Measurements from ENCODE around the gene RNF212.

DNA sequence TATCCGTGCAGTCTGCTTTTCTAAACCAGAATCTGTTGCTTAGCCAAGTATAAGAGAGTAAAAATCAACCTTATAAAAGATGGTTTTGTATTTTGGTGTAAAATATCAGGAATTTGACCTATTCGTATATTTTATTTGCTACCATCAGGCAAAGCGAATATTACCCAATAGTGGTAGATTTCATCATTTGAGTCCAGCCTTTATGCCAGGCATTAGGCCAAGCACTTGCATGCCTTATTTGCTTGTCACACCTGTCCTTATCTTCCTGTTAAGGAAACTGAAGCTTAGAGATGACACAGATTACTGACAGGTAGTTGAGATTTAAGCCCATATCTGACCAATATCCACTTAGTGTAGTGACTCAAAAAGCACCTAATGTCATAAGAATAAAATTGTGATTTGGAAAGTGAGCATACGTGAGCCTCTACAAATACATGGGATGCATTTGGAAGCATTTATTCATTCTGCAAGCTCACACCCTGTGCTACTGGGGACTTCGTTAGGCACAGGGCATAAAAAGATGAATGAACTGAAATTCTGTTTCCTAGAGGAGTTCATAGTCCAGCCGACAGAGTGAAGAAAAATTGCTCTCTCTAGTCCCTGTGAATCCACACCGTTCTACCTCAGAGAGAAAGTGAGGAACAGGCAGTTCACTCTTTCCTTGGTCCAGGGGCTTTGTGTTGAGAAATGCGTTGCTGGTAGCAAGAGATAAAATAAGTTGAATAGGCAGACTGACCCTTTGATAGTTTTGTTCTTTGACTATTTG lies 2.3 kb upstream of the RNF212 start:
- TF ChIP-seq, protein P1, sequence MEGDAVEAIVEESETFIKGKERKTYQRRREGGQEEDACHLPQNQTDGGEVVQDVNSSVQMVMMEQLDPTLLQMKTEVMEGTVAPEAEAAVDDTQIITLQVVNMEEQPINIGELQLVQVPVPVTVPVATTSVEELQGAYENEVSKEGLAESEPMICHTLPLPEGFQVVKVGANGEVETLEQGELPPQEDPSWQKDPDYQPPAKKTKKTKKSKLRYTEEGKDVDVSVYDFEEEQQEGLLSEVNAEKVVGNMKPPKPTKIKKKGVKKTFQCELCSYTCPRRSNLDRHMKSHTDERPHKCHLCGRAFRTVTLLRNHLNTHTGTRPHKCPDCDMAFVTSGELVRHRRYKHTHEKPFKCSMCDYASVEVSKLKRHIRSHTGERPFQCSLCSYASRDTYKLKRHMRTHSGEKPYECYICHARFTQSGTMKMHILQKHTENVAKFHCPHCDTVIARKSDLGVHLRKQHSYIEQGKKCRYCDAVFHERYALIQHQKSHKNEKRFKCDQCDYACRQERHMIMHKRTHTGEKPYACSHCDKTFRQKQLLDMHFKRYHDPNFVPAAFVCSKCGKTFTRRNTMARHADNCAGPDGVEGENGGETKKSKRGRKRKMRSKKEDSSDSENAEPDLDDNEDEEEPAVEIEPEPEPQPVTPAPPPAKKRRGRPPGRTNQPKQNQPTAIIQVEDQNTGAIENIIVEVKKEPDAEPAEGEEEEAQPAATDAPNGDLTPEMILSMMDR (IDR thresholded peaks at IDR 0.05) = no peak
- TF ChIP-seq POLR2A (IDR thresholded peaks at IDR 0.05) = no peak
